HCT116 (cell line): Measurements from ENCODE around the gene TACR2. TPM values are rescaled to one million over a fixed set of nuclear protein-coding genes. Genes with fewer than 3 reads are reported as not detected.

ENCODE experiments used
- ATAC-seq: fragments of 200-7000 bp; cut with Tn5 transposase; 2 replicates; pipeline ENCODE4 v1.9.1; 2020; ENCODE audit warnings: mild to moderate bottlenecking, moderate library complexity
- BruUV-seq: library from RNA; stranded (reverse); fragments of 400-500 nt; replicated peaks from 2 replicates; lab custom pipeline; 2021; lab: Mats Ljungman, UMichigan
- CTCF ChIA-PET: fragments of 300-600 bp; sonication (Branson Sonifier 250); formaldehyde crosslinking; loops from one replicate; lab custom pipeline; 2021; ENCODE audit warnings: antibody characterized with exemption; lab: Charles Lee
- POLR2A ChIA-PET: fragments of 300-600, 350-600 bp; sonication (Branson Sonifier 250); formaldehyde crosslinking; loops from one replicate; lab custom pipeline; 2021; ENCODE audit warnings: antibody characterized with exemption; lab: Charles Lee
- RAD21 ChIA-PET, 2 experiments: fragments of 300-600 bp; sonication (Branson Sonifier 250); formaldehyde crosslinking; loops; one replicate each; lab custom pipeline; 2023; ENCODE audit warnings: low total read pairs in 2 of 2; ENCODE audit not compliant: uncharacterized antibody in 2 of 2, unreplicated experiment in 2 of 2, low non-redundant PET in 1 of 2; lab: Charles Lee
- DNase-seq: peaks from one replicate; pipeline ENCODE4 v3.0.0-alpha.2; 2010; ENCODE audit warnings: low read depth, low spot score
- H2AFZ ChIP-seq: fragments of 200-600 bp; shearing (Covaris generic), sonication (generic); 2 replicates; pipeline ENCODE4 v1.6.1; 2017; ENCODE audit warnings: low read depth, mixed run types, mixed read lengths, antibody characterized with exemption, low read length; ENCODE audit not compliant: poor library complexity, severe bottlenecking
- H3K27ac ChIP-seq: 2 replicates; pipeline ENCODE4 v1.5.1; 2012; ENCODE audit warnings: low read depth, low read length
- H3K27me3 ChIP-seq: fragments of 200-600 bp; sonication (generic); 2 replicates; pipeline ENCODE4 v1.6.1; 2016; ENCODE audit warnings: mixed run types, low read length, mixed read lengths; ENCODE audit not compliant: insufficient read depth
- H3K36me3 ChIP-seq, 2 experiments: fragments of 200-500 bp in 1 of 2; fragments of 200-600 bp in 1 of 2; sonication (Bioruptor generic) in 1 of 2; sonication (generic) in 1 of 2; 2 replicates each; pipeline versions ENCODE4 v1.5.1 to v1.6.1; 2014 to 2016; ENCODE audit warnings: low read length in 2 of 2, inconsistent platforms in 1 of 2, mixed read lengths in 1 of 2, mixed run types in 1 of 2; ENCODE audit not compliant: insufficient read depth in 2 of 2, control insufficient read depth in 1 of 2
- H3K4me1 ChIP-seq, 2 experiments: fragments of 200-600 bp in 1 of 2; sonication (generic) in 1 of 2; 2 replicates each; pipeline versions ENCODE4 v1.5.1 to v1.6.1; 2012 to 2017; ENCODE audit warnings: low read length in 2 of 2, inconsistent platforms in 1 of 2, mild to moderate bottlenecking in 1 of 2, mixed read lengths in 1 of 2, mixed run types in 1 of 2, moderate library complexity in 1 of 2; ENCODE audit not compliant: insufficient read depth in 2 of 2, control insufficient read depth in 1 of 2
- H3K4me2 ChIP-seq: fragments of 200-600 bp; sonication (generic); 2 replicates; pipeline ENCODE4 v1.6.1; 2017; ENCODE audit warnings: mixed run types, low read length, mixed read lengths
- H3K4me3 ChIP-seq, 2 experiments: fragments of 200-600 bp in 1 of 2; sonication (generic) in 1 of 2; replicated peaks in 1 of 2; 2 replicates each; pipeline ENCODE4 v1.5.1; 2011 to 2016; ENCODE audit warnings: low read length in 2 of 2, control low read depth in 1 of 2, low read depth in 1 of 2, mild to moderate bottlenecking in 1 of 2, mixed read lengths in 1 of 2, mixed run types in 1 of 2
- H3K79me2 ChIP-seq: fragments of 200-600 bp; sonication (generic); 2 replicates; pipeline ENCODE4 v1.6.1; 2017; ENCODE audit warnings: mild to moderate bottlenecking, mixed run types, low read length, moderate library complexity, mixed read lengths; ENCODE audit not compliant: insufficient read depth
- H3K9ac ChIP-seq: fragments of 200-600 bp; sonication (generic); 2 replicates; pipeline ENCODE4 v1.6.1; 2016; ENCODE audit warnings: low read length, mixed read lengths
- H3K9me2 ChIP-seq: fragments of 200-600 bp; sonication (generic), shearing (Covaris generic); 2 replicates; pipeline ENCODE4 v1.6.1; 2017; ENCODE audit warnings: mixed run types, mild to moderate bottlenecking, moderate library complexity; ENCODE audit not compliant: insufficient read depth
- H3K9me3 ChIP-seq, 2 experiments: fragments of 200-500 bp in 1 of 2; fragments of 200-600 bp in 1 of 2; sonication (Bioruptor generic) in 1 of 2; sonication (generic) in 1 of 2; 2 replicates each; pipeline ENCODE4 v1.6.1; 2014 to 2017; ENCODE audit warnings: low read length in 2 of 2, mixed read lengths in 2 of 2, inconsistent platforms in 1 of 2, low read depth in 1 of 2, mild to moderate bottlenecking in 1 of 2, mixed run types in 1 of 2, moderate library complexity in 1 of 2; ENCODE audit not compliant: control insufficient read depth in 1 of 2, insufficient read depth in 1 of 2
- H4K20me1 ChIP-seq: fragments of 200-600 bp; sonication (generic), shearing (Covaris generic); 2 replicates; pipeline ENCODE4 v1.6.1; 2017; ENCODE audit warnings: mixed run types, mild to moderate bottlenecking, moderate library complexity; ENCODE audit not compliant: insufficient read depth
- CBX3 ChIP-seq: IDR thresholded peaks from 2 replicates; pipeline ENCODE4 v1.6.1; 2012; ENCODE audit warnings: low read depth
- CEBPB ChIP-seq: IDR thresholded peaks from 2 replicates; pipeline ENCODE4 v1.6.1; 2012; ENCODE audit warnings: low read depth
- EGR1 ChIP-seq: IDR thresholded peaks from 2 replicates; pipeline ENCODE4 v1.6.1; 2012; ENCODE audit warnings: low read depth
- EZH2 ChIP-seq: fragments of 200-600 bp; sonication (generic); IDR thresholded peaks from 2 replicates; pipeline ENCODE4 v1.6.1; 2017; ENCODE audit warnings: antibody characterized with exemption, mixed run types
- JUND ChIP-seq: IDR thresholded peaks from 2 replicates; pipeline ENCODE4 v1.6.1; 2012
- POLR2AphosphoS5 ChIP-seq: IDR thresholded peaks from 2 replicates; pipeline ENCODE4 v1.6.1; 2011; ENCODE audit warnings: mild to moderate bottlenecking, low read depth, low read length, moderate library complexity
- SIN3A ChIP-seq: IDR thresholded peaks from 2 replicates; pipeline ENCODE4 v1.6.1; 2012; ENCODE audit warnings: low read depth
- TCF7L2 ChIP-seq: IDR thresholded peaks from 2 replicates; pipeline ENCODE4 v1.7.0; 2011; ENCODE audit warnings: borderline replicate concordance, inconsistent platforms; ENCODE audit not compliant: insufficient read depth, insufficient read length; ENCODE audit errors: extremely low read depth
- ZBTB33 ChIP-seq: IDR thresholded peaks from 2 replicates; pipeline ENCODE4 v1.6.1; 2011; ENCODE audit warnings: mild to moderate bottlenecking, low read length, moderate library complexity; ENCODE audit not compliant: insufficient replicate concordance; ENCODE audit errors: extremely low read depth
- ZNF274 ChIP-seq: fragments of 200-500 bp; sonication (Bioruptor generic); IDR thresholded peaks from 2 replicates; pipeline ENCODE4 v1.6.1; 2014; ENCODE audit warnings: mild to moderate bottlenecking, low read depth, low read length, inconsistent platforms
- intact Hi-C: fragments of 100-400 bp; cut with micrococcal nuclease; formaldehyde crosslinking; loops from 2 replicates; pipeline ENCODE4 v1.10.0; 2022
- total RNA-seq: library from RNA; stranded (reverse); gene quantifications from one replicate; pipeline ENCODE4 v1.2.1, GENCODE V29; 2021; ENCODE audit not compliant: unreplicated experiment
- TF ChIP-seq, protein P1 (sequence below): IDR thresholded peaks from 2 replicates; pipeline ENCODE4 v1.6.1; 2012; ENCODE audit warnings: low read depth
- TF ChIP-seq, protein P2 (sequence below), 3 experiments: fragments of 200-600 bp in 1 of 3; sonication (generic) in 1 of 3; IDR thresholded peaks in 2 of 3; conservative IDR thresholded peaks in 1 of 3; 2 replicates each; pipeline ENCODE4 v1.5.1; 2012 to 2017; ENCODE audit warnings: low read depth in 2 of 3, low read length in 2 of 3, antibody characterized with exemption in 1 of 3, borderline replicate concordance in 1 of 3, control low read depth in 1 of 3, mild to moderate bottlenecking in 1 of 3, mixed read lengths in 1 of 3, mixed run types in 1 of 3, moderate library complexity in 1 of 3; ENCODE audit not compliant: insufficient read depth in 1 of 3
- TF ChIP-seq, protein P3 (sequence below): IDR thresholded peaks from 2 replicates; pipeline ENCODE4 v1.6.1; 2012

The TACR2 gene
- total RNA-seq, 1 experiment from 2014 or later: not detected

DNA sequence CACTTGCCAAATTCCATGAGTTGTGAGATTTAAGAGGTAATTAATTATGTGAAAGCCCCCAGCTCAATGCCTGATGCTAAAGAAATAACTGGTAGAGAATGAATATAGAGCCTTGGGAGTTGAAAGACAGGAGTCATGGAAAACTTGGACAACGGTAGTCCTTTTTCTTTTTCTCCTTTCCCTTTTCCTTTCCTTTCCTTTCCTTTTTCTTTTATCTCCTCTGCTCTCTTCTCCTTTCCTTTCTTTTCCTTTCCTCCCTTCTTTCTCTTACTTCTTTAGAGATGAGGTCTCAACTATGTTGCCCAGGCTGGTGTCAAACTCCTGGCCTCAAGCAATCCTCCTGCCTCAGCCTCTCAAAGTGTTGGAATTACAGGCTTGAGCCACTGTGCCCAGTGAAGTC lies 26.6 kb upstream of the TACR2 start:
- no peak for ATAC-seq
- no peak overlapping the region for H3K4me3 ChIP-seq
- no peak for DNase-seq
- no TSS peak for BruUV-seq
- no peak overlapping the region for H3K9ac ChIP-seq
- POLR2A ChIA-PET: no interaction called here
- RAD21 ChIA-PET: no interaction called here
- no peak overlapping the region for H3K27ac ChIP-seq
- H3K27me3 ChIP-seq: no peaks in the 10 kb centered on the region
- no peaks in the 10 kb centered on the region for H3K9me2 ChIP-seq
- H2AFZ ChIP-seq: no peak overlapping the region
- intact Hi-C loops: no loop called here
- H3K4me1 ChIP-seq: peaks cover 34 to 62% of the 10 kb centered on the region in 2 experiments
- CTCF ChIA-PET: interaction anchor here (1.8 kb wide), 1 partner anchor 35 kb away, joined by 5 read pairs; no protein-coding TSS in a partner anchor
- H3K4me2 ChIP-seq: no peak overlapping the region
- H3K36me3 ChIP-seq: no peaks in the 10 kb centered on the region
- H3K9me3 ChIP-seq: no peaks in the 10 kb centered on the region
- H3K79me2 ChIP-seq: no peaks in the 10 kb centered on the region
- H4K20me1 ChIP-seq: no peaks in the 10 kb centered on the region
- TF ChIP-seq, protein P1, sequence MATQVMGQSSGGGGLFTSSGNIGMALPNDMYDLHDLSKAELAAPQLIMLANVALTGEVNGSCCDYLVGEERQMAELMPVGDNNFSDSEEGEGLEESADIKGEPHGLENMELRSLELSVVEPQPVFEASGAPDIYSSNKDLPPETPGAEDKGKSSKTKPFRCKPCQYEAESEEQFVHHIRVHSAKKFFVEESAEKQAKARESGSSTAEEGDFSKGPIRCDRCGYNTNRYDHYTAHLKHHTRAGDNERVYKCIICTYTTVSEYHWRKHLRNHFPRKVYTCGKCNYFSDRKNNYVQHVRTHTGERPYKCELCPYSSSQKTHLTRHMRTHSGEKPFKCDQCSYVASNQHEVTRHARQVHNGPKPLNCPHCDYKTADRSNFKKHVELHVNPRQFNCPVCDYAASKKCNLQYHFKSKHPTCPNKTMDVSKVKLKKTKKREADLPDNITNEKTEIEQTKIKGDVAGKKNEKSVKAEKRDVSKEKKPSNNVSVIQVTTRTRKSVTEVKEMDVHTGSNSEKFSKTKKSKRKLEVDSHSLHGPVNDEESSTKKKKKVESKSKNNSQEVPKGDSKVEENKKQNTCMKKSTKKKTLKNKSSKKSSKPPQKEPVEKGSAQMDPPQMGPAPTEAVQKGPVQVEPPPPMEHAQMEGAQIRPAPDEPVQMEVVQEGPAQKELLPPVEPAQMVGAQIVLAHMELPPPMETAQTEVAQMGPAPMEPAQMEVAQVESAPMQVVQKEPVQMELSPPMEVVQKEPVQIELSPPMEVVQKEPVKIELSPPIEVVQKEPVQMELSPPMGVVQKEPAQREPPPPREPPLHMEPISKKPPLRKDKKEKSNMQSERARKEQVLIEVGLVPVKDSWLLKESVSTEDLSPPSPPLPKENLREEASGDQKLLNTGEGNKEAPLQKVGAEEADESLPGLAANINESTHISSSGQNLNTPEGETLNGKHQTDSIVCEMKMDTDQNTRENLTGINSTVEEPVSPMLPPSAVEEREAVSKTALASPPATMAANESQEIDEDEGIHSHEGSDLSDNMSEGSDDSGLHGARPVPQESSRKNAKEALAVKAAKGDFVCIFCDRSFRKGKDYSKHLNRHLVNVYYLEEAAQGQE: no peak
- TF ChIP-seq ZBTB33 (no peak), CEBPB (no peak), JUND (no peak), ZNF274 (no peak), POLR2AphosphoS5 (no peak), CBX3 (no peak), SIN3A (no peak), EGR1 (no peak), TCF7L2 (no peak), EZH2 (no peak)
- TF ChIP-seq, protein P2, sequence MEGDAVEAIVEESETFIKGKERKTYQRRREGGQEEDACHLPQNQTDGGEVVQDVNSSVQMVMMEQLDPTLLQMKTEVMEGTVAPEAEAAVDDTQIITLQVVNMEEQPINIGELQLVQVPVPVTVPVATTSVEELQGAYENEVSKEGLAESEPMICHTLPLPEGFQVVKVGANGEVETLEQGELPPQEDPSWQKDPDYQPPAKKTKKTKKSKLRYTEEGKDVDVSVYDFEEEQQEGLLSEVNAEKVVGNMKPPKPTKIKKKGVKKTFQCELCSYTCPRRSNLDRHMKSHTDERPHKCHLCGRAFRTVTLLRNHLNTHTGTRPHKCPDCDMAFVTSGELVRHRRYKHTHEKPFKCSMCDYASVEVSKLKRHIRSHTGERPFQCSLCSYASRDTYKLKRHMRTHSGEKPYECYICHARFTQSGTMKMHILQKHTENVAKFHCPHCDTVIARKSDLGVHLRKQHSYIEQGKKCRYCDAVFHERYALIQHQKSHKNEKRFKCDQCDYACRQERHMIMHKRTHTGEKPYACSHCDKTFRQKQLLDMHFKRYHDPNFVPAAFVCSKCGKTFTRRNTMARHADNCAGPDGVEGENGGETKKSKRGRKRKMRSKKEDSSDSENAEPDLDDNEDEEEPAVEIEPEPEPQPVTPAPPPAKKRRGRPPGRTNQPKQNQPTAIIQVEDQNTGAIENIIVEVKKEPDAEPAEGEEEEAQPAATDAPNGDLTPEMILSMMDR (IDR thresholded peaks at IDR 0.05 in 2 of 3, conservative IDR thresholded peaks at IDR 0.05 in 1 of 3; ENCODE audit: borderline replicate concordance in 1 of 3, insufficient read depth in 1 of 3, low read depth in 2 of 3, low read length in 2 of 3): no peak
- TF ChIP-seq, protein P3, sequence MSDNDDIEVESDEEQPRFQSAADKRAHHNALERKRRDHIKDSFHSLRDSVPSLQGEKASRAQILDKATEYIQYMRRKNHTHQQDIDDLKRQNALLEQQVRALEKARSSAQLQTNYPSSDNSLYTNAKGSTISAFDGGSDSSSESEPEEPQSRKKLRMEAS: no peak
